IMR-90 (cell line): ENCODE data around the gene ZNF423.

Experiments used
- BHLHE40 ChIP-seq: fragments of 150-350 bp; IDR thresholded peaks from 2 replicates; pipeline ENCODE4 v1.6.1; 2016; ENCODE audit warnings: mild to moderate bottlenecking, low read depth, low read length
- CTCF ChIP-seq: conservative IDR thresholded peaks from 2 replicates; pipeline ENCODE4 v1.5.1; 2012; ENCODE audit warnings: mild to moderate bottlenecking, low read depth, low read length, improper control_type of control experiment
- FOS ChIP-seq: fragments of 150-350 bp; IDR thresholded peaks from 2 replicates; pipeline ENCODE4 v1.6.1; 2016; ENCODE audit warnings: low read depth, low read length
- MAFK ChIP-seq: IDR thresholded peaks from 2 replicates; pipeline ENCODE4 v1.6.1; 2012; ENCODE audit warnings: low read depth, low read length, improper control_type of control experiment
- MXI1 ChIP-seq: IDR thresholded peaks from 2 replicates; pipeline ENCODE4 v1.6.1; 2012; ENCODE audit warnings: low read depth, mild to moderate bottlenecking, low read length, moderate library complexity, borderline replicate concordance
- POLR2A ChIP-seq: IDR thresholded peaks from 2 replicates; pipeline ENCODE4 v1.6.1; 2012; ENCODE audit warnings: mild to moderate bottlenecking, low read depth, low read length
- RAD21 ChIP-seq: IDR thresholded peaks from 2 replicates; pipeline ENCODE4 v1.6.1; 2012; ENCODE audit warnings: low read length, improper control_type of control experiment
- RFX5 ChIP-seq: IDR thresholded peaks from 2 replicates; pipeline ENCODE4 v1.8.0; 2012; ENCODE audit warnings: low read depth, mild to moderate bottlenecking, low read length, moderate library complexity
- SMC3 ChIP-seq: fragments of 150-350 bp; IDR thresholded peaks from 2 replicates; pipeline ENCODE4 v1.6.1; 2016; ENCODE audit warnings: low read depth, mild to moderate bottlenecking, antibody characterized with exemption, low read length, moderate library complexity
- TF ChIP-seq, protein P1 (sequence below): fragments of 150-350 bp; IDR thresholded peaks from 2 replicates; pipeline ENCODE4 v1.6.1; 2017; ENCODE audit warnings: mild to moderate bottlenecking, antibody characterized with exemption, low read length, low read depth

DNA sequence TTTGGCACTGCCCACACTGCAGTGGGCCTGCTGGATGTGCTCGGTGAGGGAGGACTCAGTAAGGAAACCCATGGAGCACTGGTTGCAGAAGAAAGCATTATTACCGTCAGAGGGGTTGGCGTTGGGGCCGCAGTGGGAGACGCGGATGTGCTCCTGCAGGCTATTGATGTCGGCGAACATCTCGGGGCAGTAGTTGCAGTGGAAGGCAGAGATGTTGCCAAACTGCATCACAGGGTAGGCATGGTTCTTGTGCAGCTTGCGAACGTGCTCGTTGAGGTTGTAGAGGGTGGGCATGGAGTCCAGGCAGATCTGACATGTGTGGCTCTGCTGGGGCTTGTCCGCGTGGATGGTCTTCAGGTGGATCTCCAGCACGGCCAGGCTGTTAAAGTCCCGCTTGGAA lies 218.4 kb downstream of the ZNF423 start:
- TF ChIP-seq CTCF (no peak), POLR2A (no peak), BHLHE40 (no peak), RAD21 (no peak), MXI1 (no peak), SMC3 (no peak), RFX5 (no peak), FOS (no peak), MAFK (no peak)
- TF ChIP-seq, protein P1, sequence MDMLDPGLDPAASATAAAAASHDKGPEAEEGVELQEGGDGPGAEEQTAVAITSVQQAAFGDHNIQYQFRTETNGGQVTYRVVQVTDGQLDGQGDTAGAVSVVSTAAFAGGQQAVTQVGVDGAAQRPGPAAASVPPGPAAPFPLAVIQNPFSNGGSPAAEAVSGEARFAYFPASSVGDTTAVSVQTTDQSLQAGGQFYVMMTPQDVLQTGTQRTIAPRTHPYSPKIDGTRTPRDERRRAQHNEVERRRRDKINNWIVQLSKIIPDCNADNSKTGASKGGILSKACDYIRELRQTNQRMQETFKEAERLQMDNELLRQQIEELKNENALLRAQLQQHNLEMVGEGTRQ = no peak
